Pons (tissue), 1 donor: ENCODE data around the gene CLASP1.

Experiments used
- DNase-seq: peaks from one replicate; pipeline ENCODE4 v3.0.0-alpha.2; 2016; ENCODE audit warnings: low spot score

Gene CLASP1

GRCh38 chr2:121287956-121288355 is 361.3 kb downstream of the CLASP1 start:
- DNase-seq = no peak
